GM21360 (cell line): Measurements from ENCODE around the gene INSC.

Experiments
- ATAC-seq: cut with Tn5 transposase; IDR thresholded peaks from one replicate; pipeline ENCODE4 v1.9.1; 2021; ENCODE audit warnings: mild to moderate bottlenecking, moderate library complexity; ENCODE audit not compliant: unreplicated experiment

The INSC gene

GRCh38 chr11:15145615-15146014 lies 30.9 kb downstream of the INSC start:
- ATAC-seq = no peak

- no peak for ATAC-seq
These were observed 31.7 kb downstream of the INSC start for GRCh38 chr11:15146271-15147003.

DNA sequence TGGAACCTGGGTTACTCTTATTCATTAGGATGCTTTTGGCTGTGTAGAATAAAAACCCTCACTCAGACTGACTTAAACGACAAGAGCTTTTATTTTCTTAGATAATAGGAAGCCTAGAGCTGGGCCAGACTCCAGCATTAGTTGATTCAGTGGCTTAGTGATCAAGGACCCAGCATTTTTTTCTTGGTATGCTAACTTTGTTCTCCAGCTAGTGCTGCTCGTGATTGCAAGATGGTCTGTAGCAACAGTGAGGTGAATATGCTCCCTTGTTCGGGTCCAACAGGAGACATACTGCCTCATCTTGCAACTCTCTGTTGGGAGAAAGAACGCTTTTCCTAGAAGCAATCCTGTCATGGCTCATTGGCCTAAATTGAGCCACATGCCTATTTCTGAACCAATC lies 33.4 kb downstream of the INSC start:
- no peak for ATAC-seq

- ATAC-seq = no peak
These were observed 34.3 kb downstream of the INSC start for GRCh38 chr11:15149050-15149449.

- no peak for ATAC-seq
These were observed 35.8 kb downstream of the INSC start for GRCh38 chr11:15150507-15150906.

- no peak for ATAC-seq
These were observed 38.5 kb downstream of the INSC start for GRCh38 chr11:15153231-15153630.

GRCh38 chr11:15157181-15157580 lies 42.5 kb downstream of the INSC start:
- ATAC-seq = no peak

DNA sequence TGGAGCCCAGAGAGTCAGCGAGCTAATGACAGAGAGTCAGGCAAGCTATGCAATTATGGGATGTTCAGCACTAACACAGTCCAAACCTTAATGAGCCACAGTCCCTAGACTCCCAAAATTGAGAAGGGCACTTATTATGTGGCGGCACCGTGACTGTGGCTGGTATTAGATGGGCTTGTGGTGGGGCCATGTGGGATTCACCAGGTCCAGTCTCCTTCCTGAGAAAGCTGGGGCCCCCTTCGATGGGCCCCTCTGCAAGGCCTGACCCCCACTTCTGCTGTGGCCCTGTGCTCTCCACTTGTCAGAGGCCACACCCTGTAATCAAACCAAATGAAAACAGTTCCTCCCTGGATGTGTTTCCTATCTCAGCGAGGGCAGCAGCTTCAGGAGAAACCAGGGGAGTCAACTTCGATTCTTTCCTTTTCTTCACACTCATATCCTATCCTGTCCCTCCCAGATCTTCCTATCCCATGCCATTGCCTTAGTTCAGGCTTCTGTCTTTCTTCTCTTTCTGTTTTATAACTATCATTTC lies 42.9 kb downstream of the INSC start:
- ATAC-seq = no peak

- no peak for ATAC-seq
These were observed 43.8 kb downstream of the INSC start for GRCh38 chr11:15158351-15159015.

DNA sequence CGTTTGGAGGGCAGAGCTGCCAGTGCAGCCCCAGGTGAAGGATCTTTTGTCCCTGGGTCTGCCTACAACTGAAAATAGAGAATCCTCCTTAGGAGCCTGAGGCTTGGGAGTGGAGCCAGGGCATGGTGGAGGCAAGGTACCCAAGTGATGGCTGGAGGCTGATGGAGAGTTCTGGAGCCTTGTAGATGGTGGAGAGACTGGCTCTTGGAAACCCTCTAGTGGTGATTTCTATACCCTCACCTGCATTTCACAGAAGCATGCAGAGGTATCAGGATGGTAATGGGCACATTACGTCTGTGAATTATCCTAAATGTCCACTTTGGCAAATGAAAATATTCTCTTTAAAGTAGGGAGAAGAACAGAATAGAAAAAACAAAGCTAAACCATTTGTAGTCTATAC lies 44.4 kb downstream of the INSC start:
- ATAC-seq = peak; percentile 79

DNA sequence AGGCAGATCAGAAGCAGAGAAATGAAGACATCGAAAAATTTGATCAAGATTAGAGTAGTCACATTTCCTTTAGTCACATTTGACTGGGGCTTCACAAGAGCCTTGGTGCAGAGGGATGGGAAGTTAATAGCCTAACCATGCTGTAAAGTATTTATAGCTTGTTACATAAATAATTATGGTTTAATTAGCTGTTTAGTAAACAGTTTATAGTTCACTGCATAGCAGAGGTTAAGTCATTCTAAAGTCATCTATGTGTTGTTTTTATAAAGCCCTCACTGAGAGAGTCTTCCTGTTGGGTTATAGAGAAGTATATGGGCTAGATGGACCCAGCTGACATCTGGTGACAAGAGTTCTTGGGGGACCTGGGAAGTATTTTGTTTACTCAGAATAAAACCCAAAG lies 47.1 kb downstream of the INSC start:
- ATAC-seq = no peak

GRCh38 chr11:15163136-15163535 lies 48.4 kb downstream of the INSC start:
- ATAC-seq = no peak

DNA sequence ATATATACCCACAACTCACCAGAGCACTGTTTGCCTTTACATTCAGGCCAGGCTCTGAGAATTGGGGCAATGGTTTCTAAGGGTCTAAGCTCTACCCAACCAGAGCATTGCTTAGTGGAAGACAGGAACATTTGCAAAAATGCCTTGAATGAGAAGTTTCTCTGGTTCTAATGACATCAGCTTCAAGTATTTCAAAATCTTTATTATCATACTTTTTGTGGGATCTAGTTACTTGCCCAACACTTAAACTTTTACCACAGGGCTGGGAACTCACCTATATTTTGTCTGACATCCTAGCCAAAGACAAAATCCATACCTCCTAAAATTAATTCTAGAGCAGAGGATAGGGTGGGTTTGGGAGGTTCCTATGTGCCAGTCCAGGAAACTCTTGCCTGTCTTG lies 51.5 kb downstream of the INSC start:
- no peak for ATAC-seq

- no peak for ATAC-seq
These were observed 55.3 kb downstream of the INSC start for GRCh38 chr11:15169815-15170551.

DNA sequence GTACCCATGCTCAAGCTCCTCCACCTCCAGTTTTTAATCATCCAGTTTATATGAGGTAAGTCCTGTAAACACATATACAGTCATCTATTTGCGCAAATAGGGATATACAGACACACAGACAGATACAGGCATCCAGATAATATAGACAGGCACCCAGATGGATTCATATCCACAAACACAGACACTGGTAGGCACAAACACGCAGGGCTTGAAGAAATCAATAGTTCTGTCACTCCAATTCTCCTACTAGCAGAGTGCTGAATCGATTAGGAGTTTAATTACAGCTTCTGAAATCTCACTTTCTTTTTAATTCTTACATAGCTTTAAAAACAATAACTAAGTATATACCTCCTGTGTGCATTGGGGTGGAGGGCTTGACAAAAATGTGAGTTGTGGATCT lies 56.0 kb downstream of the INSC start:
- ATAC-seq = no peak

DNA sequence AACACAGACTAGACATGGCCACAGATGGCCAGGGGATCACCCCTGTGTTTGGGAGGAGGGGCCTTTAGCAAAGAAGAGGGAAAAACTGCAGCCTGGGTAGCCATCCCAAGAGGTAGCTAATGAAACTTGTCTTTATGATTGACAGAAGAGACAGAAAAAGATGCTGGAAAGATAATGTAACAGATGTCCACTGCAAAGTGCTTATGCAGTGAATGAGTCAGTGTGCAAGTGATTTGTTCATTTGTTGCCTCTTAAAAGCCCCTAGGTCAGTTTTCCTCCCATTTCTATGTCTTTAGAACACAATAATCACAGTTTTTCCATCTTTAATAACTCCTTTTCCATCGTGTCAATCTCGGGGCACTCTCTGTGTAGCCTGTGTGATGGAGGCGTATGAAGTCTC lies 57.2 kb downstream of the INSC start:
- no peak for ATAC-seq

GRCh38 chr11:15175831-15176230 lies 61.1 kb downstream of the INSC start:
- no peak for ATAC-seq

DNA sequence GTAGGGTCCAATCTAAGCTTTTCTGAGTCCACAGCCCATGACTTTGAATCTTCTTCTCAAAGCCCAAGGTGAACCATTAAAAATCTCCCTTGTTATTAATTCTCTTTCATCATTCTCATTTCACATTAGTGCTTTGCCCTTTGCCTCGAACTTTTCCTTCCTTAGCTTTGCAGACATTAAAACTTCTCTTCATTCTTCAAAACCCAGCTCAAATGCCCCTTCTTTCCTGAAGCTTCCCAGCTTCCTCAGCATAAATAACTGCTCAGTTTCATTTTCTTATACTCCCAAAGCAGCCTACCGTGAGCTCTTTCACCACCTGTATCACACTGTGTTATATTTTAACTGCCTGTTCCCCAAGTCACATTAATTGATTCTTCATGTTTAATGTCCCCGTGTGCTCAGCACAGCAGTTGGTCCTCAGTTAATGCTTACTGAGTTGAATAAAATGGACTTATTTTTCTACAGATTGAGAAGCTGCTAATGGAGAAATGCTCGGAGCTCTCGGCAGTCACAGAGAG lies 62.0 kb downstream of the INSC start:
- ATAC-seq = no peak

GRCh38 chr11:15177491-15177890 lies 62.8 kb downstream of the INSC start:
- ATAC-seq = no peak

DNA sequence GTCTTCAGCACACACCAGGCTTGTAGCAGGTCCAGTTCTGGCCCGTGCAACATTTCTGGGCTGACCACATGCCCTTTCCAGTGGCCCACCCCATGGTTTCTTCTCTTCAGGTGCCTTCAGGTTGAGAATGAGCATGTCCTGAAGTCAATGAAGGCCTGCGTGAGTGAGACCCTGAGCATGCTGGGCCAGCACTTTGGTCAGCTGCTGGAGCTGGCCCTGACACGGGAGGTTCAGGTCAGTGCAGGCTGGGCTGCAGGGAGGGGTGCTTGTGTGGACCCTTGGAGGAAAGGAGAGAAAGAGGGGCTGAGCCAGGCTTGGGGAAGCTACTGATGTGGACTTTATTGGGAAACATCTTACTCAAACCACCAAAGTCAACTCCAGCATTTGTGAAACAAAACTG lies 63.5 kb downstream of the INSC start:
- no peak for ATAC-seq

DNA sequence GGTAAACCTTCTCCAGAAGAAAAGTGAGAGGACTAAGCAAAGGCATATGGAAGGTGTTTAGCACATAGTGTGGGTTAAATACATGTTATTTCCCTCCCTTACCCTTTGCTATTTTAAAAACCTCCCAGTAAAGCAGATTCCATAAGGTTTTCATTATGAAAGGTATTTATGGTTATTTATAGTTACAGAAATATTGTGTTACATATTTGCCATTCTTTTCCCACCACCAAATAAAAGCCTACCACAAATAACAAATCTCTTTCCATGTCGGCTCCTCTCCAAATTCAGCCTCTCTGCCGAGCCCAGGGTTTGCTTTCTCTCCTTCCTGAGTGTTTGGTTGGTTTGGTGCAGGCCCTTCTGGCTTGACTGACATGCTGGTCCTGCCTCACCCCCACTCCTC lies 64.4 kb downstream of the INSC start:
- no peak for ATAC-seq
